H1 (cell line): ENCODE data around the gene RFX1. TPM values are rescaled to one million over a fixed set of nuclear protein-coding genes. Genes with fewer than 3 reads are reported as not detected.

Source experiments
- CTCF ChIA-PET: fragments of 300-600 bp; sonication (Branson Sonifier 250); formaldehyde crosslinking; loops from one replicate; lab custom pipeline; 2021; ENCODE audit not compliant: partially characterized antibody; lab: Charles Lee
- POLR2A ChIA-PET: fragments of 300-600 bp; sonication (Branson Sonifier 250); formaldehyde crosslinking; loops from one replicate; lab custom pipeline; 2021; ENCODE audit warnings: inconsistent platforms; ENCODE audit not compliant: partially characterized antibody; lab: Charles Lee
- DNase-seq, 2 experiments: peaks; one replicate each; pipeline versions ENCODE4 v3.0.0 to v3.0.0-alpha.2; 2010 to 2022; ENCODE audit warnings: low spot score in 2 of 2, low read depth in 1 of 2, mixed read lengths in 1 of 2
- FAIRE-seq: peaks from 2 replicates; lab custom pipeline; 2011; peaks lifted over from hg19 to GRCh38; lab: Jason Lieb, UNC
- H2AFZ ChIP-seq: 2 replicates; pipeline ENCODE4 v1.8.1; 2012; ENCODE audit warnings: low read length, inconsistent platforms
- H2AK5ac ChIP-seq: 2 replicates; pipeline ENCODE4 v1.6.1; 2013; ENCODE audit warnings: low read depth, low read length
- H2BK120ac ChIP-seq: replicated peaks from 2 replicates; pipeline ENCODE3; 2013; ENCODE audit warnings: low read depth, low read length, inconsistent platforms
- H2BK12ac ChIP-seq: 2 replicates; pipeline ENCODE4 v1.6.1; 2013; ENCODE audit warnings: low read depth, low read length
- H2BK15ac ChIP-seq: 2 replicates; pipeline ENCODE4 v1.6.1; 2013; ENCODE audit warnings: low read length
- H2BK20ac ChIP-seq: 2 replicates; pipeline ENCODE4 v1.6.1; 2013; ENCODE audit warnings: low read length
- H2BK5ac ChIP-seq: 2 replicates; pipeline ENCODE4 v1.6.1; 2013; ENCODE audit warnings: low read depth, low read length
- H3K14ac ChIP-seq: 2 replicates; pipeline ENCODE4 v1.6.1; 2013; ENCODE audit warnings: inconsistent platforms; ENCODE audit not compliant: insufficient read length
- H3K18ac ChIP-seq: 2 replicates; pipeline ENCODE4 v1.6.1; 2013; ENCODE audit warnings: low read length; ENCODE audit errors: extremely low read depth
- H3K23ac ChIP-seq: 2 replicates; pipeline ENCODE4 v1.6.1; 2013; ENCODE audit warnings: inconsistent platforms; ENCODE audit not compliant: insufficient read length
- H3K23me2 ChIP-seq: 2 replicates; pipeline ENCODE4 v1.6.1; 2013; ENCODE audit warnings: low read depth, low read length
- H3K27ac ChIP-seq: 2 replicates; pipeline ENCODE4 v1.6.1; 2011; ENCODE audit warnings: low read depth, low read length, inconsistent platforms
- H3K27me3 ChIP-seq, 4 experiments: replicated peaks in 1 of 4; 1 replicate in 1 of 4; 2 replicates in 3 of 4; pipeline versions ENCODE4 v1.6.1 to v1.8.1; 2011 to 2013; ENCODE audit warnings: low read length in 3 of 4, mild to moderate bottlenecking in 3 of 4, inconsistent platforms in 2 of 4, mixed read lengths in 2 of 4, moderate library complexity in 1 of 4; ENCODE audit not compliant: control insufficient read depth in 3 of 4, insufficient read depth in 3 of 4; ENCODE audit errors: extremely low read depth in 1 of 4
- H3K36me3 ChIP-seq, 4 experiments: 2 replicates each; pipeline versions ENCODE4 v1.6.1 to v1.8.1; 2011 to 2013; ENCODE audit warnings: mild to moderate bottlenecking in 4 of 4, low read length in 3 of 4, moderate library complexity in 2 of 4, control low read depth in 1 of 4, inconsistent platforms in 1 of 4; ENCODE audit not compliant: insufficient read depth in 4 of 4, control insufficient read depth in 2 of 4
- H3K4ac ChIP-seq: replicated peaks from 2 replicates; pipeline ENCODE3; 2013; ENCODE audit warnings: low read length, low read depth, mixed read lengths, inconsistent platforms; ENCODE audit not compliant: insufficient read length
- H3K4me1 ChIP-seq, 4 experiments: replicated peaks in 1 of 4; 1 replicate in 1 of 4; 2 replicates in 3 of 4; pipeline versions ENCODE4 v1.6.1 to v1.8.1; 2011 to 2013; ENCODE audit warnings: low read length in 3 of 4, inconsistent platforms in 2 of 4, mixed read lengths in 1 of 4; ENCODE audit not compliant: insufficient read depth in 4 of 4, control insufficient read depth in 3 of 4
- H3K4me2 ChIP-seq, 2 experiments: 2 replicates each; pipeline versions ENCODE4 v1.6.1 to v1.8.1; 2011 to 2013; ENCODE audit warnings: low read depth in 2 of 2, low read length in 2 of 2, control low read depth in 1 of 2, inconsistent platforms in 1 of 2, mild to moderate bottlenecking in 1 of 2; ENCODE audit not compliant: insufficient read depth in 1 of 2
- H3K4me3 ChIP-seq, 4 experiments: fragments of 200-600, 300-600 bp in 1 of 4; sonication (generic), shearing (Covaris generic), sonication (Bioruptor Twin) in 1 of 4; 2 replicates each; pipeline versions ENCODE4 v1.5.1 to v1.8.1; 2011 to 2016; ENCODE audit warnings: low read length in 4 of 4, low read depth in 3 of 4, control low read depth in 2 of 4, inconsistent platforms in 2 of 4, mild to moderate bottlenecking in 2 of 4, mixed read lengths in 1 of 4, moderate library complexity in 1 of 4; ENCODE audit not compliant: insufficient read depth in 2 of 4; ENCODE audit errors: extremely low read depth in 1 of 4
- H3K56ac ChIP-seq: replicated peaks from 2 replicates; pipeline ENCODE3; 2013; ENCODE audit warnings: low read depth, mild to moderate bottlenecking, mixed read lengths, low read length, inconsistent platforms; ENCODE audit not compliant: insufficient read length
- H3K79me1 ChIP-seq: 2 replicates; pipeline ENCODE4 v1.6.1; 2013; ENCODE audit warnings: low read depth, low read length, control low read depth
- H3K79me2 ChIP-seq, 2 experiments: 2 replicates each; pipeline versions ENCODE4 v1.6.1 to v1.8.1; 2012 to 2013; ENCODE audit warnings: low read length in 2 of 2, mild to moderate bottlenecking in 2 of 2, inconsistent platforms in 1 of 2; ENCODE audit not compliant: insufficient read depth in 2 of 2, control insufficient read depth in 1 of 2
- H3K9ac ChIP-seq, 4 experiments: replicated peaks in 1 of 4; 1 replicate in 1 of 4; 2 replicates in 3 of 4; pipeline versions ENCODE4 v1.6.1 to v1.8.1; 2011 to 2013; ENCODE audit warnings: low read depth in 3 of 4, low read length in 3 of 4, control low read depth in 2 of 4, mild to moderate bottlenecking in 2 of 4, moderate library complexity in 2 of 4, inconsistent platforms in 1 of 4; ENCODE audit errors: extremely low read depth in 1 of 4
- H3K9me3 ChIP-seq, 2 experiments: 2 replicates each; pipeline versions ENCODE4 v1.6.1 to v1.8.1; 2012 to 2013; ENCODE audit warnings: mild to moderate bottlenecking in 2 of 2, moderate library complexity in 2 of 2, control low read depth in 1 of 2, inconsistent platforms in 1 of 2, low read depth in 1 of 2, low read length in 1 of 2, mixed read lengths in 1 of 2; ENCODE audit not compliant: insufficient read depth in 2 of 2
- H4K20me1 ChIP-seq, 2 experiments: replicated peaks in 1 of 2; 2 replicates each; pipeline versions ENCODE3 to v1.8.1; 2011 to 2013; ENCODE audit warnings: inconsistent platforms in 2 of 2, low read length in 2 of 2, mild to moderate bottlenecking in 1 of 2; ENCODE audit not compliant: insufficient read depth in 2 of 2, control insufficient read depth in 1 of 2
- H4K5ac ChIP-seq: 2 replicates; pipeline ENCODE4 v1.6.1; 2013; ENCODE audit warnings: low read length, low read depth, mixed read lengths, inconsistent platforms; ENCODE audit not compliant: insufficient read length
- H4K8ac ChIP-seq: 2 replicates; pipeline ENCODE4 v1.8.0; 2013; ENCODE audit warnings: mild to moderate bottlenecking, moderate library complexity, low read length, inconsistent platforms; ENCODE audit not compliant: insufficient read depth; ENCODE audit errors: extremely low read depth
- H4K91ac ChIP-seq: replicated peaks from 2 replicates; pipeline ENCODE3; 2013; ENCODE audit warnings: low read length, mixed read lengths, inconsistent platforms; ENCODE audit not compliant: insufficient read length
- CTBP2 ChIP-seq: IDR thresholded peaks from 2 replicates; pipeline ENCODE4 v1.7.0; 2011; ENCODE audit warnings: borderline replicate concordance, mild to moderate bottlenecking, moderate library complexity, mixed read lengths, low read length; ENCODE audit not compliant: insufficient read depth, insufficient read length
- SP4 ChIP-seq: IDR thresholded peaks from 2 replicates; pipeline ENCODE4 v1.6.1; 2012; ENCODE audit warnings: low read length, inconsistent platforms
- WGBS, 2 experiments: shearing (Covaris generic) in 1 of 2; methylation state at CpG; one replicate each; pipeline versions ENCODE4 v1.1.6 to v1.1.7; 2013 to 2015; ENCODE audit warnings: low lambda C conversion rate in 2 of 2, mixed read lengths in 2 of 2, inconsistent platforms in 1 of 2, low coverage in 1 of 2, missing lambda C conversion rate in 1 of 2; ENCODE audit not compliant: insufficient replicate concordance in 2 of 2, insufficient coverage in 1 of 2, insufficient read length in 1 of 2; ENCODE audit errors: extremely low coverage in 1 of 2, missing lambda C conversion rate in 1 of 2; 5-methylcytosine and 5-hydroxymethylcytosine counted together
- polyA plus RNA-seq, 7 experiments: library from polyadenylated mRNA; depleted of rRNA in 3 of 7; stranded (reverse) in 5 of 7; unstranded in 2 of 7; fragments of >200 nt in 5 of 7; fragments of 200-250 nt in 2 of 7; gene quantifications; 1 replicate in 5 of 7; 2 replicates in 1 of 7; 4 replicates in 1 of 7; pipeline versions ENCODE4 v1.2.1 to v1.2.3, GENCODE V29; 2011 to 2013; ENCODE audit warnings: missing spikeins in 2 of 7, mixed read lengths in 2 of 7
- total RNA-seq: library from RNA; stranded (reverse); fragmentation: NEBNext Ultra II Directional; extraction: Animal tissue kit (Norgen Biotek cat#: 25700); gene quantifications from 2 replicates; pipeline ENCODE4 v1.2.1, GENCODE V29; 2021

RFX1 gene
- total and polyA plus RNA-seq, 2 of the 8 experiments (the other 6 are each of a cell fraction or from before 2014, with no cell fraction given), result 4.9 to 17.0 TPM

GRCh38 chr19:13932149-13932637 is 73.9 kb downstream of the RFX1 start:
- Histone ChIP-seq H3K4me1 (peaks cover 3 to 27% (median 9%) of the 10 kb centered on the region in 4 experiments), H4K8ac (no peak overlapping the region), H2AFZ (no peak overlapping the region), H3K27ac (no peak overlapping the region), H3K14ac (no peak overlapping the region), H4K91ac (no peak overlapping the region), H3K9me3 (no peaks in the 10 kb centered on the region), H3K18ac (no peak overlapping the region), H2BK120ac (no peak overlapping the region), H3K9ac (no peak overlapping the region), H3K4me3 (no peak overlapping the region), H4K20me1 (peaks cover 0 to 6% of the 10 kb centered on the region in 2 experiments), H2BK15ac (no peak overlapping the region), H3K23ac (no peak overlapping the region), H2AK5ac (no peak overlapping the region), H2BK20ac (no peak overlapping the region), H2BK12ac (no peak overlapping the region), H3K23me2 (peaks cover 9% of the 10 kb centered on the region; the same call in 1 of the 2 replicates), H3K79me1 (peaks cover 3% of the 10 kb centered on the region; the same call in 1 of the 2 replicates), H4K5ac (no peak overlapping the region), H3K56ac (no peak overlapping the region), H3K4me2 (no peak overlapping the region), H3K36me3 (peaks cover 0 to 13% (median 4%) of the 10 kb centered on the region in 4 experiments; a peak in 6 of 8 replicates), H2BK5ac (no peak overlapping the region), H3K27me3 (no peaks in the 10 kb centered on the region), H3K79me2 (no peaks in the 10 kb centered on the region), H3K4ac (no peak overlapping the region)
- FAIRE-seq (no peak), DNase-seq (no peak)
- 91% methylated on average over 6 of the region's 6 CpGs; no CpG with 5 or more reads in 1 of the 2 experiments for WGBS, 2 experiments
- CTCF ChIA-PET, result interaction anchor here (0.8 to 3.5 kb wide), 15 partner anchors 13 to 141 kb away, joined by 3 to 19 read pairs (median 6); partner anchors contain the start of genes MISP3 and PALM3
- POLR2A ChIA-PET, result interaction anchor here (1.2 to 5.4 kb wide), 7 partner anchors 8 to 55 kb away, joined by 3 to 39 read pairs (median 9); partner anchors contain the start of gene DCAF15
- TF ChIP-seq SP4 (no peak), CTBP2 (no peak)
